GM18517 (cell line): ENCODE measurements around the gene GRIP2.

Experiments
- ATAC-seq: cut with Tn5 transposase; IDR thresholded peaks from one replicate; pipeline ENCODE4 v1.9.1; 2021; ENCODE audit warnings: mild to moderate bottlenecking, moderate library complexity; ENCODE audit not compliant: unreplicated experiment

Gene GRIP2

DNA sequence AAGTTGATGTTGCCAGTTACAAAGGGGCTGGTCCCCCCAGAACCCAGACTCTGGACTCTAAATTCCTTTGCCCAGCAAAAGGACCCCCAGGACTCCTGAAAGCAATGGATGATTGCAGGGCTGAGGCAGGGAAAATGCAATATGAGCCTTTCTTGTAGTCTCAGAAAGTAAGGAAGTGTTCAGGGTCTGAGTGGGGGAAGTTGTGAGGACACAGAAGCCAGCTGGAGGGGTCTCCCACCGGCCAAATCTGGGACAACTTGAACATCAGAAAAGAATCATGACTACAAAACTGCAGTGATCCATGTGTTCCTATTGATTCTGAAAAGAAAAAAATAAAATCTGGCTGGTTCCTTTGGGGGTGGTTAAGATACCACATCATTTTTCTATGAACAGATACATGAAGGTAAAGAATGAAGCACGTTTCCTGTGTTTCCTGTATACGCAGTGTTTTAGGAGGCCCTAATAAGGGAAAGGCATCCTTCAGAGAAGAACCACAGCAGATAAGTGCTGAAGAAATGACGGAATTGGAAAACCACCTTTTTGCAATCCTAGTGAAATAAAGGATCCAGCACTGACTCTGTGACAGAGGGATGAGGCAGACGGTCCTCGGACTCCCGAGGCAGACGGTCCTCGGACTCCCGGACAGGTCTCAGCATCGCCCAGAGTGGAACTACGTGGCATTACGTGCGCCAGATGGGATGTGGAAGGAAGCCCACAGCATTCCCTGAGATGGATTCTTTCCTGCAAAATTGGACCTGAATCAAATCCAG lies 22.2 kb upstream of the GRIP2 start:
- no peak for ATAC-seq

- ATAC-seq, result no peak
Measured at GRCh38 chr3:14561051-14561960, 21.2 kb upstream of the GRIP2 start.

GRCh38 chr3:14560110-14560509 lies 20.0 kb upstream of the GRIP2 start:
- no peak for ATAC-seq

GRCh38 chr3:14558029-14558428 lies 17.9 kb upstream of the GRIP2 start:
- no peak for ATAC-seq

DNA sequence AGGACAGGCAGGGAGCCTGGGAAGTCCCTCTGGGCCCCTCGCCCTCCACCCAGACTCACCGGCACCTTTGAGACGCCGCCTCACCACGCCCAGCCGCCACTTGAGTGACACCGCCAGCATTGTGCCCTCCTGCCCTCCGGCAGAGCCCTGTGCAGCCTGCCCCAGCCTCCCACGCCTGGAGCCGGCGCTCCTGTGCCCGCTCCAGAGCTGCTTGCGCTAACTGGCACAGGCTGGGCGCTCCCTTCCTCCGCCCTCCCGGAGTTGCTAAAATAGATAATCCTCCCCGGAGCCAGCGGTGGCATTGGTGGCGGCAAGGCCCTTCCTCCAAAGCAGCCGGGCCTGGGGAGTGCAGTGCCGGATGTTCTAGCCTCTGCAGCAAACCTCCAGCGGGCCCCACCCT lies 15.7 kb upstream of the GRIP2 start:
- no peak for ATAC-seq

- ATAC-seq, result no peak
Measured at GRCh38 chr3:14554715-14555114, 14.6 kb upstream of the GRIP2 start.

- no peak for ATAC-seq
Measured at GRCh38 chr3:14553871-14554270, 13.7 kb upstream of the GRIP2 start.

DNA sequence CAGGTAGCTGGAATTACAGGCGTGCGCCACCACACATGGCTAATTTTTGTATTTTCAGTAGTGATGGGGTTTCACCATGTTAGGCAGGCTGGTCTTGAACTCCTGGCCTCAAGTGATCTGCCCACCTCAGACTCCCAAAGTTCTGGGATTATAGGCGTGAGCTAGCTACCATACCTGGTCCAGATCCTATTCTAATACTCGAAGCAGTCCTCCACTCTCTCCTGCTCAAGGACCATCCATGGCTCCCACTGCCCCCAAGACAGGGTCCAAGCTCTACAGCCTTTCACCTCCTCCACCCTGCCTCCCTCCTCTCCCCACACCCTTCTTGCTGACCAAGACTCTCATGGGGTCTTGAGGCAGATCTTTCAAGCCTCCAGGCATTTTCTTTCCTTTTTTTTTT lies 12.6 kb upstream of the GRIP2 start:
- no peak for ATAC-seq

DNA sequence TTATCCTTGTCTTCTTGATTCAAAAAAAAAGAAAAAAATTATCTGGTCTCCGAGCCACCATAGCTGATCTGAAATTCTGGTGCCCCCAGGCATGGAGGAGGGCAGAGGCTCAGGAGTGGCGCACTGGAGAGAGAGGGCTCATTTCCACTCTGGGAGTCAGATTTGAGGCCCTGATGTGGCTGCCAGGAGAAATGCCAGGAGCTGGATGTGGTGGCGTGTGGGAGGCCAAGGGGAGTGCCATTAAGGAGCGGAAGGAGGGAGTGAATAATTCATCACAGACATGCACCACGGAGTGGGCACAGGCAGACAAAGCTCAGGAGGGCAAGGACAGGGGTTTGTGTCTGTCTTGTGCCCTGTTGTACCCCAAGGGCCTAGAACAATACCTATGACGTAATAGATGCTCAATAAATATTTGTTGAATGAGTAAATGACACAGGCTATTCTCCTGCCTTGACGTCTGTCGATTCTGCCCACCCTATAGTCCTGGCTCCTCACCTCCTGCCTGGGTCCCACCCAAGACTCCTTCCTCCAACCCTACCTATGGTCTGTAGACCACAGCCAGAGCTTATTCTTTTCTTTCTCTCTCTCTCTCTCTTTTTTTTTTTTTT lies 12.0 kb upstream of the GRIP2 start:
- ATAC-seq, result no peak

- no peak for ATAC-seq
Measured at GRCh38 chr3:14550651-14551611, 10.8 kb upstream of the GRIP2 start.

GRCh38 chr3:14550181-14550580 lies 10.0 kb upstream of the GRIP2 start:
- ATAC-seq, result no peak

GRCh38 chr3:14549256-14549919 lies 9.2 kb upstream of the GRIP2 start:
- no peak for ATAC-seq

GRCh38 chr3:14548321-14548729 lies 8.2 kb upstream of the GRIP2 start:
- no peak for ATAC-seq

DNA sequence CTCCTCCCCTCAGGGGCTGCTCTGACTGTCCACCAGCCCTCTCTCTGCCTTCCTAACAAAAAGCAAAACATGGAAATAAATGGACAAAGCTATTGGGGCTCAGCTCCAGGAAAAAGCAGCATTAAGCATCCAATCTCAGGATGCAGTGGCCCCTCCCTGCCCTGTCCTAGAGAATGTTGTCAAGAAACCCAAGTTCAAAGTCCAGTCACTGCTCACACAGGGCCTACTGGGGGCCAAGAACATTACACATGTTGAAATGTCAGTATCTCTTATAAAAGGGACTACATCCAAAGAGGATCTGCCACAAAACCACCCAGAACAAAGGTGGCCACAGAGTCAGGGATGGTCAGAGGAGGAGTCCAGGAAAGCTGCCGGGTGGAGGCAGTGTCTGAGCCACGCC lies 7.6 kb upstream of the GRIP2 start:
- no peak for ATAC-seq

GRCh38 chr3:14546041-14546440 lies 5.9 kb upstream of the GRIP2 start:
- ATAC-seq, result no peak

DNA sequence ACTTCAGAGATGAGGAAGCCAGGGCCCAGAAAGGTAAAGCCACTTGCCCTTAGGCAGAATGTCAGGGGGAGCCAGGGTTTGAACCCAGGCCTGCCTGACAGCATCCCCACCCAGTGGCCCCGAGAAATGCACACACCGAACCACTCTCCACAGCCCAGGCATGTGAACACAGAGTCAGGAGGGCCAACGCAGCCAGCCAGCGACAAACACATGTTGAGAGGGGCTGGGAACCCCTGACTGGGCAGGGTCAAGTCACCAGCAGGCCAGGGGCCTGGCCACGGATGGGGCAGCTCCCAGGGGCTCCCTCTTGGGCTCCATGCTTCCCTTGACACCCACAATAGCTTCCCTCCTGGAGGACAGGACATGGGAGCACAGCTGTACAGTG lies 5.1 kb upstream of the GRIP2 start:
- no peak for ATAC-seq

GRCh38 chr3:14544282-14545250 lies 4.4 kb upstream of the GRIP2 start:
- ATAC-seq, result no peak

DNA sequence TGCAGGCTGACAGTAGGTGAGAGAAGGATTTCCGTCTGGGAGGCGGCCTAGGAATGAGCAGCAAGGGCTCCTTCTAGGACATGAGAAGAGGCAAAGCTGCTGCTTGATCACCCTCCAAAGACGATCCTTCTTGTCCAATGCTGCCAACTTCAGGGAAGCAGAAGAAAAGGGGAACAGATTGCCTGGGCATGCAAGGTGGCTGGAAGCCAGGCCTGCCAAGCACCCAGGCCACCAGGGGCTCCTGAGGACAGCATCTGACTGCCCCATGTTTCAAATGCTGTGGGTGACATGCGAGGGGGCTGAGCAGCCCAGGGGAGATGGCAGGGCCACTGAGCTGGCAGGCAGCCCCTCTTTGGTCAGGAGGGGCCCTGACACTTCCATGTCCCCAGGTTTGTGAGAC lies 3.3 kb upstream of the GRIP2 start:
- no peak for ATAC-seq

- ATAC-seq, result no peak
Measured at GRCh38 chr3:14542656-14543055, 2.5 kb upstream of the GRIP2 start.
